WTC11 (cell line): Measurements from ENCODE around the gene LPIN3. TPM values are rescaled to one million over a fixed set of nuclear protein-coding genes. Genes with fewer than 3 reads are reported as not detected.

ENCODE experiments used
- ATAC-seq: fragments of 200-7000 bp; cut with Tn5 transposase; 2 replicates; pipeline ENCODE4 v1.10.0; 2021; ENCODE audit warnings: mild to moderate bottlenecking, moderate library complexity
- CTCF ChIA-PET: fragments of 300-600 bp; sonication (Branson Sonifier 250); formaldehyde crosslinking; loops from one replicate; lab custom pipeline; 2021; ENCODE audit warnings: antibody characterized with exemption; lab: Charles Lee
- POLR2A ChIA-PET: fragments of 350-600 bp; sonication (Branson Sonifier 250); formaldehyde crosslinking; loops from one replicate; lab custom pipeline; 2021; ENCODE audit warnings: antibody characterized with exemption; lab: Charles Lee
- DNase-seq: peaks from one replicate; pipeline ENCODE4 v3.0.0; 2021; ENCODE audit warnings: low spot score
- H3K27ac Mint-ChIP-seq: 2 replicates; pipeline ENCODE4 v1.8.0; 2021; ENCODE audit warnings: mixed read lengths
- H3K27me3 Mint-ChIP-seq: 2 replicates; pipeline ENCODE4 v1.8.0; 2021; ENCODE audit warnings: low read depth, mild to moderate bottlenecking, moderate library complexity, mixed read lengths
- H3K36me3 Mint-ChIP-seq: 2 replicates; pipeline ENCODE4 v1.8.0; 2021; ENCODE audit warnings: mixed read lengths
- H3K4me1 Mint-ChIP-seq: 2 replicates; pipeline ENCODE4 v1.8.0; 2022; ENCODE audit warnings: mixed read lengths
- H3K4me3 Mint-ChIP-seq: 2 replicates; pipeline ENCODE4 v1.8.0; 2021; ENCODE audit warnings: mild to moderate bottlenecking, moderate library complexity, mixed read lengths
- H3K9me3 Mint-ChIP-seq: 2 replicates; pipeline ENCODE4 v1.8.0; 2021; ENCODE audit warnings: mixed read lengths
- CBFB ChIP-seq: sonication (generic); formaldehyde crosslinking; IDR thresholded peaks from 2 replicates; pipeline ENCODE4 v1.8.1; 2022; ENCODE audit warnings: mild to moderate bottlenecking, low read depth, missing genetic modification reagents
- CREM ChIP-seq: sonication (generic); formaldehyde crosslinking; IDR thresholded peaks from 2 replicates; pipeline ENCODE4 v1.8.1; 2022; ENCODE audit warnings: mild to moderate bottlenecking, missing genetic modification reagents, moderate library complexity
- EMX1 ChIP-seq: fragments of 250-450 bp; sonication (Bioruptor Pico); IDR thresholded peaks from 2 replicates; pipeline ENCODE4 v1.8.0; 2021; ENCODE audit warnings: mild to moderate bottlenecking
- GRHL2 ChIP-seq: fragments of 250-450 bp; sonication (Bioruptor Pico); IDR thresholded peaks from 2 replicates; pipeline ENCODE4 v1.8.0; 2022; ENCODE audit warnings: mild to moderate bottlenecking, moderate library complexity; ENCODE audit not compliant: insufficient replicate concordance, severe bottlenecking
- JUN ChIP-seq: sonication (generic); formaldehyde crosslinking; IDR thresholded peaks from 2 replicates; pipeline ENCODE4 v1.8.0; 2023; ENCODE audit warnings: mild to moderate bottlenecking, missing genetic modification reagents
- KAT7 ChIP-seq: sonication (generic); formaldehyde crosslinking; IDR thresholded peaks from 2 replicates; pipeline ENCODE4 v1.8.1; 2023; ENCODE audit warnings: missing genetic modification reagents, mild to moderate bottlenecking, borderline replicate concordance
- MXD4 ChIP-seq: fragments of 250-450 bp; sonication (Bioruptor Pico); IDR thresholded peaks from 2 replicates; pipeline ENCODE4 v1.8.0; 2021; ENCODE audit warnings: mild to moderate bottlenecking, moderate library complexity, borderline replicate concordance
- NFATC4 ChIP-seq: fragments of 250-450 bp; sonication (Bioruptor Pico); IDR thresholded peaks from 2 replicates; pipeline ENCODE4 v1.9.0; 2021; ENCODE audit warnings: mild to moderate bottlenecking
- NR2C2 ChIP-seq: sonication (generic); formaldehyde crosslinking; IDR thresholded peaks from 2 replicates; pipeline ENCODE4 v1.8.0; 2022; ENCODE audit warnings: mild to moderate bottlenecking, missing genetic modification reagents
- PRRX2 ChIP-seq: fragments of 250-450 bp; sonication (Bioruptor Pico); IDR thresholded peaks from 2 replicates; pipeline ENCODE4 v1.8.0; 2021; ENCODE audit warnings: mild to moderate bottlenecking
- SMAD3 ChIP-seq: sonication (generic); formaldehyde crosslinking; IDR thresholded peaks from 2 replicates; pipeline ENCODE4 v1.8.0; 2022; ENCODE audit warnings: missing genetic modification reagents, mild to moderate bottlenecking, borderline replicate concordance
- TEAD4 ChIP-seq: sonication (generic); formaldehyde crosslinking; IDR thresholded peaks from 2 replicates; pipeline ENCODE4 v1.8.0; 2022; ENCODE audit warnings: mild to moderate bottlenecking, missing genetic modification reagents
- TP53 ChIP-seq: sonication (generic); formaldehyde crosslinking; IDR thresholded peaks from 2 replicates; pipeline ENCODE4 v1.8.1; 2023; ENCODE audit warnings: mild to moderate bottlenecking, missing genetic modification reagents
- total RNA-seq: library from RNA; stranded (reverse); gene quantifications from 3 replicates; pipeline ENCODE4 v1.2.3, GENCODE V29; 2021
- TF ChIP-seq, protein P1 (sequence below): fragments of 250-450 bp; sonication (Bioruptor Pico); IDR thresholded peaks from 2 replicates; pipeline ENCODE4 v2.1.2; 2022; ENCODE audit warnings: mild to moderate bottlenecking, moderate library complexity
- TF ChIP-seq, protein P2 (sequence below): sonication (generic); formaldehyde crosslinking; IDR thresholded peaks from 2 replicates; pipeline ENCODE4 v1.8.0; 2022; ENCODE audit warnings: mild to moderate bottlenecking, missing genetic modification reagents
- TF ChIP-seq, protein P3 (sequence below): fragments of 250-450 bp; sonication (Bioruptor Pico); IDR thresholded peaks from 2 replicates; pipeline ENCODE4 v1.9.0; 2021; ENCODE audit warnings: mild to moderate bottlenecking, borderline replicate concordance

LPIN3 gene
- total RNA-seq, 1 experiment from 2014 or later = 7.9 TPM

DNA sequence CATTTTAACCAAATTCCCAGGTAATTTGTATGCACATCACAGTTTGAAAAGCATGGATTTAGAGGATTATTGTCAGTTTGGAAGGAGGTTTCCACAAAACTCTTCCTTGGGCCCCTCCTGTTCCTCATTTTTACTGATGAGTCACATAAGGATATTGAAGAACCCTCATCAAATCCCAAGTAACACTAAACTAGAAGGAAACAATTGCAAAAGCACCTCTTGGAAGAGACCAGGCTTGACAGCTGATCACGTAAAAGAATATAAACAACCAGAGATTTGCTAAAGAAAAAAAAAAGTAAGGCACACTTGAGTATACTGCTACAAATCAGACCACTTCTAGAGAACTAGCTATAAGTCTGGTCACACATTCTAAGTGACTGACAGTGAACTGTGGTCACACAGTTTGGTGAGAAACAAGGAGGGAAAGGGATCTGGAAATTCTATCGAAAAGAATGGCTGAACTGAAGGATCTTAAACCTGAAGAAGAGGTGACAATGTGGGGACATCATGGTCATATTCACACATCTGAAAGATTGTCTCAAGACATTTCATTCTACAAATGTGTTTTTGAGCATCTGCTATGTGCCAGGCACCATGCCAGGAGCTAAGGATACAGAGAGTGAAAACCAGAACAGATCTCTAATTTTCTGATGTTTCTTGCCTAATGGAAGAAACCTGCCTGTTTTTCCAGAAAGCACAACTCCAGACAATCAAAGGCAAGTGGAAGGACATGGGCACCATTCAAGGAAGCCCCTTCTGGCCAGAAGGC, 47.2 kb upstream of the LPIN3 start:
- Mint-ChIP-seq H3K27me3 (no peaks in the 10 kb centered on the region; the same call in 1 of the 2 replicates), H3K9me3 (no peaks in the 10 kb centered on the region), H3K27ac (no peak overlapping the region), H3K4me1 (peaks cover 18% of the 10 kb centered on the region), H3K4me3 (no peak overlapping the region), H3K36me3 (no peaks in the 10 kb centered on the region)
- TF ChIP-seq JUN (CRISPR knock-in tag) = no peak
- TF ChIP-seq NR2C2 = no peak
- TF ChIP-seq EMX1 = no peak
- TF ChIP-seq, protein P1, sequence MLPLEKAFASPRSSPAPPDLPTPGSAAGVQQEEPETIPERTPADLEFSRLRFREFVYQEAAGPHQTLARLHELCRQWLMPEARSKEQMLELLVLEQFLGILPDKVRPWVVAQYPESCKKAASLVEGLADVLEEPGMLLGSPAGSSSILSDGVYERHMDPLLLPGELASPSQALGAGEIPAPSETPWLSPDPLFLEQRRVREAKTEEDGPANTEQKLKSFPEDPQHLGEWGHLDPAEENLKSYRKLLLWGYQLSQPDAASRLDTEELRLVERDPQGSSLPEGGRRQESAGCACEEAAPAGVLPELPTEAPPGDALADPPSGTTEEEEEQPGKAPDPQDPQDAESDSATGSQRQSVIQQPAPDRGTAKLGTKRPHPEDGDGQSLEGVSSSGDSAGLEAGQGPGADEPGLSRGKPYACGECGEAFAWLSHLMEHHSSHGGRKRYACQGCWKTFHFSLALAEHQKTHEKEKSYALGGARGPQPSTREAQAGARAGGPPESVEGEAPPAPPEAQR = no peak
- no peak for TF ChIP-seq TEAD4 (CRISPR knock-in tag)
- no peak for ATAC-seq
- POLR2A ChIA-PET = no interaction called here
- DNase-seq = no peak
- CTCF ChIA-PET = interaction anchor here (1.3 kb wide), 1 partner anchor 120 kb away, joined by 6 read pairs; no protein-coding TSS in a partner anchor

DNA sequence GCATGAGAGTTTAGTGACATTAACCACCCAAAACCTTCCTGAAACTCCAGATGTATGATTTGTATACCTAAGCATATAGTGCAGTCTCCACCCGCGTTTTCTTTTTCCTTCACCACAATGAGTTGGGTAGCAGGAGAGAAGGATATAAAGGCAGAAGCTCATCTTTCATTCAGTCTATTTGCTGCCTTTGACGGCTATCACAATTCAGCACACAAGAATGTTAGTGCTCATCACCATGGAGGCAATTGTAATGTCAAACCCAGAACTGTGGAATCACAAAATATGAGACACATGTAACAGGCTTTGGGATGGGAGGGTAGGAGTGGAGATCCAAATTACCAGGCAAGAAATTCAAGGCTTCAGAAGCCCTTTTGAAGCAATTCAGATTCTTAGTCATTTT, 40.7 kb upstream of the LPIN3 start:
- Mint-ChIP-seq H3K4me3 (no peak overlapping the region), H3K27me3 (no peaks in the 10 kb centered on the region), H3K4me1 (peaks cover 23% of the 10 kb centered on the region), H3K36me3 (no peaks in the 10 kb centered on the region), H3K9me3 (no peaks in the 10 kb centered on the region), H3K27ac (no peak overlapping the region)
- CTCF ChIA-PET = no interaction called here
- TF ChIP-seq TEAD4 (CRISPR knock-in tag) (no peak), SMAD3 (CRISPR knock-in tag) (no peak), TP53 (CRISPR knock-in tag) (no peak), KAT7 (CRISPR knock-in tag) (no peak), CBFB (no peak), PRRX2 (CRISPR knock-in tag) (no peak), MXD4 (CRISPR knock-in tag) (no peak), GRHL2 (CRISPR knock-in tag) (no peak)
- TF ChIP-seq, protein P2, sequence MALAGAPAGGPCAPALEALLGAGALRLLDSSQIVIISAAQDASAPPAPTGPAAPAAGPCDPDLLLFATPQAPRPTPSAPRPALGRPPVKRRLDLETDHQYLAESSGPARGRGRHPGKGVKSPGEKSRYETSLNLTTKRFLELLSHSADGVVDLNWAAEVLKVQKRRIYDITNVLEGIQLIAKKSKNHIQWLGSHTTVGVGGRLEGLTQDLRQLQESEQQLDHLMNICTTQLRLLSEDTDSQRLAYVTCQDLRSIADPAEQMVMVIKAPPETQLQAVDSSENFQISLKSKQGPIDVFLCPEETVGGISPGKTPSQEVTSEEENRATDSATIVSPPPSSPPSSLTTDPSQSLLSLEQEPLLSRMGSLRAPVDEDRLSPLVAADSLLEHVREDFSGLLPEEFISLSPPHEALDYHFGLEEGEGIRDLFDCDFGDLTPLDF = no peak
- TF ChIP-seq, protein P3, sequence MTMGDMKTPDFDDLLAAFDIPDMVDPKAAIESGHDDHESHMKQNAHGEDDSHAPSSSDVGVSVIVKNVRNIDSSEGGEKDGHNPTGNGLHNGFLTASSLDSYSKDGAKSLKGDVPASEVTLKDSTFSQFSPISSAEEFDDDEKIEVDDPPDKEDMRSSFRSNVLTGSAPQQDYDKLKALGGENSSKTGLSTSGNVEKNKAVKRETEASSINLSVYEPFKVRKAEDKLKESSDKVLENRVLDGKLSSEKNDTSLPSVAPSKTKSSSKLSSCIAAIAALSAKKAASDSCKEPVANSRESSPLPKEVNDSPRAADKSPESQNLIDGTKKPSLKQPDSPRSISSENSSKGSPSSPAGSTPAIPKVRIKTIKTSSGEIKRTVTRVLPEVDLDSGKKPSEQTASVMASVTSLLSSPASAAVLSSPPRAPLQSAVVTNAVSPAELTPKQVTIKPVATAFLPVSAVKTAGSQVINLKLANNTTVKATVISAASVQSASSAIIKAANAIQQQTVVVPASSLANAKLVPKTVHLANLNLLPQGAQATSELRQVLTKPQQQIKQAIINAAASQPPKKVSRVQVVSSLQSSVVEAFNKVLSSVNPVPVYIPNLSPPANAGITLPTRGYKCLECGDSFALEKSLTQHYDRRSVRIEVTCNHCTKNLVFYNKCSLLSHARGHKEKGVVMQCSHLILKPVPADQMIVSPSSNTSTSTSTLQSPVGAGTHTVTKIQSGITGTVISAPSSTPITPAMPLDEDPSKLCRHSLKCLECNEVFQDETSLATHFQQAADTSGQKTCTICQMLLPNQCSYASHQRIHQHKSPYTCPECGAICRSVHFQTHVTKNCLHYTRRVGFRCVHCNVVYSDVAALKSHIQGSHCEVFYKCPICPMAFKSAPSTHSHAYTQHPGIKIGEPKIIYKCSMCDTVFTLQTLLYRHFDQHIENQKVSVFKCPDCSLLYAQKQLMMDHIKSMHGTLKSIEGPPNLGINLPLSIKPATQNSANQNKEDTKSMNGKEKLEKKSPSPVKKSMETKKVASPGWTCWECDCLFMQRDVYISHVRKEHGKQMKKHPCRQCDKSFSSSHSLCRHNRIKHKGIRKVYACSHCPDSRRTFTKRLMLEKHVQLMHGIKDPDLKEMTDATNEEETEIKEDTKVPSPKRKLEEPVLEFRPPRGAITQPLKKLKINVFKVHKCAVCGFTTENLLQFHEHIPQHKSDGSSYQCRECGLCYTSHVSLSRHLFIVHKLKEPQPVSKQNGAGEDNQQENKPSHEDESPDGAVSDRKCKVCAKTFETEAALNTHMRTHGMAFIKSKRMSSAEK = no peak
- DNase-seq = no peak
- POLR2A ChIA-PET = no interaction called here
- no peak for ATAC-seq

DNA sequence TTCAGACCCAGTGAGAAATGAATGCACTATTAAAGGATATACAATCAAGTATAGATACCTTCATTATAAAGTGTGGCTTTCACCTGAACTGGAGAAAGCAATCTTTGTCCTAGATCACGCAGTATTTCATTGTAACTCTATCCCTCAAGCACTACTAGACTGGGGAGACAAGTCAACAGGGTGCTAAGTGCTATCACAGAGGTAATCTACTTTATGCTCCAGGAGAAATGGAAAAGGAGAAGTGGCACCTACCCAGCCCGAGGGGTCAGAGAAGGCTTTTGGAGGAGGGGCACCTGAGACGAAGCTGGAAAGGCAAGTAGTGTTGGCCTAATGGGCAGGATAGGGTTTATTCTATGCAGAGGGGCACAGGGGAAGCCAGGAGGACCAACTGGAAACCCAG, 40.2 kb upstream of the LPIN3 start:
- no peaks in the 10 kb centered on the region for H3K9me3 Mint-ChIP-seq
- DNase-seq = no peak
- H3K4me3 Mint-ChIP-seq = no peak overlapping the region
- no peak overlapping the region for H3K27ac Mint-ChIP-seq
- H3K27me3 Mint-ChIP-seq = no peaks in the 10 kb centered on the region
- no peaks in the 10 kb centered on the region for H3K36me3 Mint-ChIP-seq
- peaks cover 23% of the 10 kb centered on the region for H3K4me1 Mint-ChIP-seq
- TF ChIP-seq NFATC4 (CRISPR knock-in tag) (no peak), CREM (CRISPR knock-in tag) (no peak)
- TF ChIP-seq, all 79 proteins: peak for 0
- no peak for ATAC-seq
- CTCF ChIA-PET = interaction anchor here (1.0 kb wide), 1 partner anchor 50 kb away, joined by 3 read pairs; no protein-coding TSS in a partner anchor
- POLR2A ChIA-PET = no interaction called here
